DND-41 (cell line): ENCODE results near the gene ARHGAP30.
"Not testable (repeated sequence)": the region's sequence is repeated elsewhere in the genome, so short reads cannot be mapped to it uniquely, and the experiment has no call there.

ENCODE experiments used
- ATAC-seq: fragments of 200-7000 bp; cut with Tn5 transposase; 3 replicates; pipeline ENCODE4 v1.9.1; 2021; ENCODE audit warnings: low read depth; ENCODE audit not compliant: insufficient read depth
- DNase-seq: peaks from one replicate; pipeline ENCODE4 v3.0.0-alpha.2; 2020
- H2AFZ ChIP-seq: 2 replicates; pipeline ENCODE4 v1.6.0; 2012; ENCODE audit warnings: low read depth, low read length
- H3K27ac ChIP-seq: 2 replicates; pipeline ENCODE4 v1.5.1; 2012; ENCODE audit warnings: low read length, inconsistent platforms
- H3K27me3 ChIP-seq: fragments of 200-600 bp; sonication (generic); 2 replicates; pipeline ENCODE4 v1.6.0; 2012; ENCODE audit warnings: low read length, mild to moderate bottlenecking, inconsistent platforms; ENCODE audit not compliant: insufficient read depth, poor library complexity
- H3K36me3 ChIP-seq: 2 replicates; pipeline ENCODE4 v1.5.1; 2012; ENCODE audit warnings: low read length, inconsistent platforms; ENCODE audit not compliant: insufficient read depth
- H3K4me1 ChIP-seq: 2 replicates; pipeline ENCODE4 v1.5.1; 2012; ENCODE audit warnings: mild to moderate bottlenecking, low read length; ENCODE audit not compliant: insufficient read depth
- H3K4me2 ChIP-seq: 2 replicates; pipeline ENCODE4 v1.6.0; 2012; ENCODE audit warnings: mild to moderate bottlenecking, moderate library complexity, low read length, inconsistent platforms; ENCODE audit not compliant: insufficient read depth
- H3K4me3 ChIP-seq, 2 experiments: fragments of 200-600 bp in 1 of 2; shearing (Covaris generic) in 1 of 2; 2 replicates each; pipeline ENCODE4 v1.5.1; 2012 to 2016; ENCODE audit warnings: inconsistent platforms in 2 of 2, low read length in 2 of 2, mild to moderate bottlenecking in 2 of 2, low read depth in 1 of 2, moderate library complexity in 1 of 2
- H3K79me2 ChIP-seq: 2 replicates; pipeline ENCODE4 v1.6.0; 2012; ENCODE audit warnings: low read length, inconsistent platforms; ENCODE audit not compliant: insufficient read depth
- H3K9ac ChIP-seq: 2 replicates; pipeline ENCODE4 v1.6.0; 2012; ENCODE audit warnings: low read depth, mild to moderate bottlenecking, inconsistent platforms, low read length, moderate library complexity
- H3K9me3 ChIP-seq: 2 replicates; pipeline ENCODE4 v1.5.1; 2012; ENCODE audit warnings: low read length, moderate library complexity, mild to moderate bottlenecking, inconsistent platforms; ENCODE audit not compliant: insufficient read depth, severe bottlenecking
- H4K20me1 ChIP-seq: 2 replicates; pipeline ENCODE4 v1.6.0; 2012; ENCODE audit warnings: low read length; ENCODE audit not compliant: insufficient read depth
- EZH2 ChIP-seq: IDR thresholded peaks from 3 replicates; pipeline ENCODE4 v1.6.1; 2012; ENCODE audit warnings: borderline replicate concordance, low read depth, mild to moderate bottlenecking, moderate library complexity, low read length, inconsistent platforms; ENCODE audit not compliant: severe bottlenecking
- TF ChIP-seq, protein P1 (sequence below): IDR thresholded peaks from 2 replicates; pipeline ENCODE4 v1.5.1; 2012; ENCODE audit warnings: borderline replicate concordance, low read length, moderate library complexity, mild to moderate bottlenecking; ENCODE audit not compliant: poor library complexity, severe bottlenecking; ENCODE audit errors: extremely low read depth

Gene ARHGAP30

DNA sequence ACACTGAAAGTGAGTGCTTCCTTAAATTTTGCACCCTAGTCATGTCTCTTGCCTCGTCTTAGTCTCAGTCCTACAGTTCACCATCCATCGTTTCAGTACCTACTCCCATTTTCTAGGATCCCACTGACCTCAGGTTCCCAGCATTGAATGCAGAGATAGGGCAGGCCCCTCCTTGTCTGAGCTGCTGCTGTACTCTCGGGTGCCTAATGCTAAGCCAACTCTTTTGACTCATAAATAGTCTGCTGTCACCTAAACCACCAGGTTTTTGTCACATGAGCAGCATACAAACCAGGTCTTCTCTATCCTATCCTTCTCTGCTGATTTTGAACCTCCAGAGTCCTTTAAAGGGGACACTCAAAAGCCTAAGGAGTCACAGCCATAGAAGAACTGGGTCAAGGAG, 3.0 kb downstream of the ARHGAP30 start:
- Histone ChIP-seq H3K9me3 (no peaks in the 10 kb centered on the region), H3K4me2 (peak overlapping the region; percentile 92), H2AFZ (no peak overlapping the region), H3K27ac (peak overlapping the region; percentile 52; the same call in 1 of the 2 replicates), H3K4me1 (peaks cover 43% of the 10 kb centered on the region), H3K27me3 (no peaks in the 10 kb centered on the region), H3K36me3 (peaks cover 25% of the 10 kb centered on the region), H4K20me1 (peaks cover 21% of the 10 kb centered on the region), H3K4me3 (no peak overlapping the region), H3K79me2 (peaks cover 73% of the 10 kb centered on the region), H3K9ac (no peak overlapping the region)
- no peak for DNase-seq
- TF ChIP-seq, protein P1, sequence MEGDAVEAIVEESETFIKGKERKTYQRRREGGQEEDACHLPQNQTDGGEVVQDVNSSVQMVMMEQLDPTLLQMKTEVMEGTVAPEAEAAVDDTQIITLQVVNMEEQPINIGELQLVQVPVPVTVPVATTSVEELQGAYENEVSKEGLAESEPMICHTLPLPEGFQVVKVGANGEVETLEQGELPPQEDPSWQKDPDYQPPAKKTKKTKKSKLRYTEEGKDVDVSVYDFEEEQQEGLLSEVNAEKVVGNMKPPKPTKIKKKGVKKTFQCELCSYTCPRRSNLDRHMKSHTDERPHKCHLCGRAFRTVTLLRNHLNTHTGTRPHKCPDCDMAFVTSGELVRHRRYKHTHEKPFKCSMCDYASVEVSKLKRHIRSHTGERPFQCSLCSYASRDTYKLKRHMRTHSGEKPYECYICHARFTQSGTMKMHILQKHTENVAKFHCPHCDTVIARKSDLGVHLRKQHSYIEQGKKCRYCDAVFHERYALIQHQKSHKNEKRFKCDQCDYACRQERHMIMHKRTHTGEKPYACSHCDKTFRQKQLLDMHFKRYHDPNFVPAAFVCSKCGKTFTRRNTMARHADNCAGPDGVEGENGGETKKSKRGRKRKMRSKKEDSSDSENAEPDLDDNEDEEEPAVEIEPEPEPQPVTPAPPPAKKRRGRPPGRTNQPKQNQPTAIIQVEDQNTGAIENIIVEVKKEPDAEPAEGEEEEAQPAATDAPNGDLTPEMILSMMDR = no peak
- no peak for ATAC-seq

DNA sequence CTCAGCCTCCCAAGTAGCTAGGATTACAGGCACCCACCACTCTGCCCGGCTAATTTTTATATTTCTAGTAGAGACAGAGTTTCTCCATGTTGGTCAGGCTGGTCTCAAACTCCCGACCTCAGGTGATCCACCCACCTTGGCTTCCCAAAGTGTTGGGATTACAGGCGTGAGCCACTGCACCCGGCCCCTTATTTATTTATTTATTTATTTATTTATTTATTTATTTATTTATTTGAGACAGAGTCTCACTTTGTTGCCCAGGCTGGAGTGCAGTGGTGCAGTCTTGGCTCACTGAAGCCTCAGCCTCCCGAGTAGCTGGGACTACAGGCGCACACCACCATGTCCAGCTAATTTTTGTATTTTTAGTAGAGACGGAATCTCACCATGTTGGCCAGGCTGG, 4.0 kb downstream of the ARHGAP30 start:
- H3K27me3 ChIP-seq, ATAC-seq, DNase-seq, H3K4me2 ChIP-seq, H3K9me3 ChIP-seq, H2AFZ ChIP-seq, H3K4me3 ChIP-seq, H3K27ac ChIP-seq, H3K9ac ChIP-seq: not testable (repeated sequence)
- H4K20me1 ChIP-seq = peaks cover 21% of the 10 kb centered on the region
- peaks cover 28% of the 10 kb centered on the region for H3K36me3 ChIP-seq
- peaks cover 79% of the 10 kb centered on the region for H3K79me2 ChIP-seq
- peaks cover 43% of the 10 kb centered on the region for H3K4me1 ChIP-seq

DNA sequence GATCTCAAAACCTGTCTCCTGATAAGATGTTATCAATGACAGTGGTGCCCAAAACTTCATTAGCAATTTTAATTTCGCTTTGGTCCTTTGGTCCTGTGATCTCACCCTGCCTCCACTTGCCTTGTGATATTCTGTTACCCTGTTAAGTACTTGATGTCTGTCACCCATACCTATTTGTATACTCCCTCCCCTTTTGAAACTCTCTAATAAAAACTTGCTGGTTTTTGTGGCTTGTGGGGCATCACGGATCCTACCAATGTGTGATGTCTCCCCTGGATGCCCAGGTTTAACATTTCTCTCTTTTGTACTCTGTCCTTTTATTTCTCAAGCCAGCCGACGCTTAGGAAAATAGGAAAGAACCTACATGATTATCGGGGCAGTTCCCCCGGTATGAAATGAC, 5.8 kb downstream of the ARHGAP30 start:
- H3K27ac ChIP-seq, H3K4me2 ChIP-seq, DNase-seq, H3K4me3 ChIP-seq, H2AFZ ChIP-seq, H3K9ac ChIP-seq, H3K27me3 ChIP-seq, ATAC-seq, H3K9me3 ChIP-seq: not testable (repeated sequence)
- Histone ChIP-seq H3K79me2 (peaks cover 76% of the 10 kb centered on the region), H4K20me1 (peaks cover 21% of the 10 kb centered on the region), H3K36me3 (peaks cover 39% of the 10 kb centered on the region), H3K4me1 (peaks cover 31% of the 10 kb centered on the region)

DNA sequence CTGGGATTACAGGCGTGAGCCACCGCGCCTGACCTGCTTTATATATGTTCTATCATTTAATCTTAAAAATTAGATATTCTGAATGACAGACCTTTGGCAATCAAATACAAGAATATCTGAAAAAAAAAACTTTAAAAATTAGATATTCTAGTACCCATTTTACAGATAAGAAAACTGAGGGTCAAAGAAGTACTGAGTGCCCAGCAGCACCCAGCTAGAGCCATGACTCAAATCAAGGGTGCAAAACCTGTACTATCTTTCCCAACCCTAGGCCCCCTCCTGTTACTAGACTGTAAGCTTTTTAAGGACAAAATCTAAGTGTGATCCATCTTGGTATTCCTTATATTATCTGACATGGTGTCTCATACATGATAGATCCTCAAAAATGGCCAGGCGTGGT, 8.3 kb downstream of the ARHGAP30 start:
- Histone ChIP-seq H3K4me1 (peaks cover 6% of the 10 kb centered on the region), H3K79me2 (peaks cover 58% of the 10 kb centered on the region), H3K36me3 (peaks cover 49% of the 10 kb centered on the region), H3K9me3 (no peaks in the 10 kb centered on the region), H4K20me1 (peaks cover 11% of the 10 kb centered on the region; the same call in 1 of the 2 replicates), H3K27me3 (no peaks in the 10 kb centered on the region), H3K9ac (no peak overlapping the region), H2AFZ (no peak overlapping the region), H3K27ac (no peak overlapping the region), H3K4me3 (no peak overlapping the region), H3K4me2 (no peak overlapping the region)
- DNase-seq = no peak
- ATAC-seq = no peak
- no peak for TF ChIP-seq EZH2
- TF ChIP-seq, protein P1 = no peak
